Measurements from ENCODE around the gene COQ5. TPM values are rescaled to one million over a fixed set of nuclear protein-coding genes. Genes with fewer than 3 reads are reported as not detected.

The COQ5 gene
- total RNA-seq, 1 experiment from 2014 or later, result 35.1 TPM

DNA sequence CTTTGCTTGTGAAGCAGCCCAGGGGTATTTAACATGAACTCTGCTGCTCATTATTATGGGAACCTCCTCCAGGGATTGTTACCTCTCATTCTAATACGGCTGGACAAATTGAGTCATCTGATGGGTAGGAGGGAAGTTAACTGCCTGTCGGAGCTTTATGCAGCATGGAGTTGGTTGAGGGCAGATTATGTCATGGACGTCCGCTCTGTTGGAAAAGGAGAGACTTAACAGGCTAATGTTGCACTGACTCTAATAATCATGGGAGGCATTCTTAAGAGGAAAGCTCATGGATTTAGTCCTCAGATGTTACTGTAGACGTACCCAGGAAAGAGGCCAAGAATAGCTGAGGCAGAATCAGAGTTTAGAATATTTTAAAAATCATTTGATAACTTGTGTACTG is 42.3 kb upstream of the COQ5 start:
- Mint-ChIP-seq H3K36me3 (peaks cover 72% of the 10 kb centered on the region), H3K4me3 (no peak overlapping the region), H3K4me1 (no peaks in the 10 kb centered on the region), H3K27ac (peak overlapping the region; percentile 66), H3K9me3 (no peaks in the 10 kb centered on the region), H3K27me3 (ENCODE audit: low read depth) (no peaks in the 10 kb centered on the region)
- POLR2A ChIA-PET, result no interaction called here
- CTCF ChIA-PET, result interaction anchor here (1.2 kb wide), 1 partner anchor 12 kb away, joined by 3 read pairs; no protein-coding TSS in a partner anchor
- no peak for ATAC-seq
- TF ChIP-seq, protein P1, sequence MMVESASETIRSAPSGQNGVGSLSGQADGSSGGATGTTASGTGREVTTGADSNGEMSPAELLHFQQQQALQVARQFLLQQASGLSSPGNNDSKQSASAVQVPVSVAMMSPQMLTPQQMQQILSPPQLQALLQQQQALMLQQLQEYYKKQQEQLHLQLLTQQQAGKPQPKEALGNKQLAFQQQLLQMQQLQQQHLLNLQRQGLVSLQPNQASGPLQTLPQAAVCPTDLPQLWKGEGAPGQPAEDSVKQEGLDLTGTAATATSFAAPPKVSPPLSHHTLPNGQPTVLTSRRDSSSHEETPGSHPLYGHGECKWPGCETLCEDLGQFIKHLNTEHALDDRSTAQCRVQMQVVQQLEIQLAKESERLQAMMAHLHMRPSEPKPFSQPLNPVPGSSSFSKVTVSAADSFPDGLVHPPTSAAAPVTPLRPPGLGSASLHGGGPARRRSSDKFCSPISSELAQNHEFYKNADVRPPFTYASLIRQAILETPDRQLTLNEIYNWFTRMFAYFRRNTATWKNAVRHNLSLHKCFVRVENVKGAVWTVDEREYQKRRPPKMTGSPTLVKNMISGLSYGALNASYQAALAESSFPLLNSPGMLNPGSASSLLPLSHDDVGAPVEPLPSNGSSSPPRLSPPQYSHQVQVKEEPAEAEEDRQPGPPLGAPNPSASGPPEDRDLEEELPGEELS (CRISPR knock-in tag; IDR thresholded peaks at IDR 0.05), result no peak
- no peak for TF ChIP-seq ZBTB21 (CRISPR knock-in tag; IDR thresholded peaks at IDR 0.05; ENCODE audit: borderline replicate concordance)
- no peak for TF ChIP-seq ELF4 (CRISPR knock-in tag; IDR thresholded peaks at IDR 0.05; ENCODE audit: low read depth)
- no peak for TF ChIP-seq IRF2 (CRISPR knock-in tag; IDR thresholded peaks at IDR 0.05; ENCODE audit: borderline replicate concordance, low read depth)
- TF ChIP-seq, protein P2, sequence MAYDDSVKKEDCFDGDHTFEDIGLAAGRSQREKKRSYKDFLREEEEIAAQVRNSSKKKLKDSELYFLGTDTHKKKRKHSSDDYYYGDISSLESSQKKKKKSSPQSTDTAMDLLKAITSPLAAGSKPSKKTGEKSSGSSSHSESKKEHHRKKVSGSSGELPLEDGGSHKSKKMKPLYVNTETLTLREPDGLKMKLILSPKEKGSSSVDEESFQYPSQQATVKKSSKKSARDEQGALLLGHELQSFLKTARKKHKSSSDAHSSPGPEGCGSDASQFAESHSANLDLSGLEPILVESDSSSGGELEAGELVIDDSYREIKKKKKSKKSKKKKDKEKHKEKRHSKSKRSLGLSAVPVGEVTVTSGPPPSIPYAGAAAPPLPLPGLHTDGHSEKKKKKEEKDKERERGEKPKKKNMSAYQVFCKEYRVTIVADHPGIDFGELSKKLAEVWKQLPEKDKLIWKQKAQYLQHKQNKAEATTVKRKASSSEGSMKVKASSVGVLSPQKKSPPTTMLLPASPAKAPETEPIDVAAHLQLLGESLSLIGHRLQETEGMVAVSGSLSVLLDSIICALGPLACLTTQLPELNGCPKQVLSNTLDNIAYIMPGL (CRISPR knock-in tag; IDR thresholded peaks at IDR 0.05), result no peak
- no peak for TF ChIP-seq ESRRA (CRISPR knock-in tag; IDR thresholded peaks at IDR 0.05; ENCODE audit: borderline replicate concordance)
- DNase-seq (ENCODE audit: low spot score), result no peak

DNA sequence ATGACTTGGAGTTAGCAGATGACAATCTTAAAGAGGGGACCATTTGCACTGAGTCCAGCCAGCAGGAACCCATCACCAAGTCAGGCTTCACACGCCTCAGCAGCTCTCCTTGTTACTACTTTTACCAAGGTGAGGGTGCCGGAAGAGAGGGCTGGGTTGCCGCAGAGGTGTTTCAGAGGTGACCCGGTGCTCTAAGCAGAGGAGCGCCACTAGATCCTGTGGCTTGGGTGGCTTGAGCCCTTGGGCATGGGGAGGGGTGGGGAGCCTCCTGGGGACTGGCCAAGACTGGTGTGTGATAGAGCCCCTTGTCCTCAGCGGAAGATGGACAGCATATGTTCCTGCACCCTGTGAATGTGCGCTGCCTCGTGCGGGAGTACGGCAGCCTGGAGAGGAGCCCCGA is 34.5 kb upstream of the COQ5 start:
- Mint-ChIP-seq H3K27ac (no peak overlapping the region), H3K4me1 (no peaks in the 10 kb centered on the region), H3K27me3 (ENCODE audit: low read depth) (no peaks in the 10 kb centered on the region), H3K36me3 (peaks cover 74% of the 10 kb centered on the region), H3K9me3 (no peaks in the 10 kb centered on the region), H3K4me3 (no peak overlapping the region)
- DNase-seq (ENCODE audit: low spot score) (no peak), ATAC-seq (no peak)
- ChIA-PET CTCF (no interaction called here), POLR2A (no interaction called here)
- no peak for TF ChIP-seq HMGA2 (CRISPR knock-in tag; IDR thresholded peaks at IDR 0.05)
- TF ChIP-seq RORB (CRISPR knock-in tag; IDR thresholded peaks at IDR 0.05), result no peak
- TF ChIP-seq, protein P3, sequence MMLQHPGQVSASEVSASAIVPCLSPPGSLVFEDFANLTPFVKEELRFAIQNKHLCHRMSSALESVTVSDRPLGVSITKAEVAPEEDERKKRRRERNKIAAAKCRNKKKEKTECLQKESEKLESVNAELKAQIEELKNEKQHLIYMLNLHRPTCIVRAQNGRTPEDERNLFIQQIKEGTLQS (CRISPR knock-in tag; conservative IDR thresholded peaks at IDR 0.05), result no peak
- no peak for TF ChIP-seq FOXK1 (CRISPR knock-in tag; IDR thresholded peaks at IDR 0.05)
- TF ChIP-seq, protein P4, sequence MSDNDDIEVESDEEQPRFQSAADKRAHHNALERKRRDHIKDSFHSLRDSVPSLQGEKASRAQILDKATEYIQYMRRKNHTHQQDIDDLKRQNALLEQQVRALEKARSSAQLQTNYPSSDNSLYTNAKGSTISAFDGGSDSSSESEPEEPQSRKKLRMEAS (CRISPR knock-in tag; IDR thresholded peaks at IDR 0.05), result no peak
- TF ChIP-seq GABPB1 (CRISPR knock-in tag; IDR thresholded peaks at IDR 0.05), result no peak

DNA sequence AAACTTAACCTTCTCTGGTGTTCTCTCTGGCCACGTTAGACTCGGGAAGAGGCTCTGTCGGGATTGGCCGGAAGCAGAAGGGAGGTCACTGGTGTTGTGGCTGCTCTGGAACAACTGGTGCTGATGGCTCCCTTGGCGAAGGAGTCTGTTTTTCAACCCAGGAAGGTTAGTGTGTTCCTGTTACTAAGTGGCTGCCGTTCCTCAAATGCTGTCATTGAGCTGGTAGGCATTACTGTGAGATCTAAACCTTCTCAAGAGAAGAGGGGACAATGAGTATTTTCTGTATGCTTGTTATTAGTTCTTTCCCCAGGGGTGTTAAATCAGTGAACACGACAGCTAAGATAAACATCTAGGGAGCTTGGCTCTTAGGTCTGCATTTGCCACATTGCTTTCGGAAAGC is 33.9 kb upstream of the COQ5 start:
- CTCF ChIA-PET, result no interaction called here

DNA sequence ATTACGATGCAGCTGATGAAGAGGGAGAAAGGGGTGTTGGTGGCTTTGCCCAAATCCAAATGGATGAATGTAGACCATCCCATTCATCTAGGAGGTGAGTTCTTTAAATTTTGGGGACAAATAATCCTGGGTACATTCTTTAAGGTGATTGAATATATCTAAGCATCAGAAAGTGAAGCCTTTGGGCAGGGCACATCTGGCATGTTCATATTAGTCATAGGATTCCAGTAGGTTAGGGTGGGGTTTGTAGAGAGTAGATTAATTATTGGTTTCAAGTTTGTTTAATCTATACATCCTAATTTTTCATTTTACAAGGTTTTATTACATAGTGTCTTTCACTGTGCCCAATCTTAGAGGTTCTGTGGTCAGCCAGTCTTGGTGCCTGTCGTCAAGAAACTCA is 28.6 kb upstream of the COQ5 start:
- Mint-ChIP-seq H3K27ac (no peak overlapping the region), H3K4me1 (no peaks in the 10 kb centered on the region), H3K36me3 (peaks cover 55% of the 10 kb centered on the region), H3K27me3 (ENCODE audit: low read depth) (no peaks in the 10 kb centered on the region), H3K9me3 (no peaks in the 10 kb centered on the region), H3K4me3 (no peak overlapping the region)
- no peak for DNase-seq (ENCODE audit: low spot score)
- ATAC-seq, result no peak
- POLR2A ChIA-PET, result no interaction called here
- CTCF ChIA-PET, result no interaction called here
- no peak for TF ChIP-seq ZNF219 (CRISPR knock-in tag; IDR thresholded peaks at IDR 0.05; ENCODE audit: borderline replicate concordance)
- no peak for TF ChIP-seq MXD4 (CRISPR knock-in tag; IDR thresholded peaks at IDR 0.05; ENCODE audit: borderline replicate concordance)
- TF ChIP-seq ZNF121 (CRISPR knock-in tag; IDR thresholded peaks at IDR 0.05), result no peak
- no peak for TF ChIP-seq NR3C1 (CRISPR knock-in tag; conservative IDR thresholded peaks at IDR 0.05; ENCODE audit: low read depth)
- no peak for TF ChIP-seq EMX1 (CRISPR knock-in tag; IDR thresholded peaks at IDR 0.05)
- TF ChIP-seq, protein P5, sequence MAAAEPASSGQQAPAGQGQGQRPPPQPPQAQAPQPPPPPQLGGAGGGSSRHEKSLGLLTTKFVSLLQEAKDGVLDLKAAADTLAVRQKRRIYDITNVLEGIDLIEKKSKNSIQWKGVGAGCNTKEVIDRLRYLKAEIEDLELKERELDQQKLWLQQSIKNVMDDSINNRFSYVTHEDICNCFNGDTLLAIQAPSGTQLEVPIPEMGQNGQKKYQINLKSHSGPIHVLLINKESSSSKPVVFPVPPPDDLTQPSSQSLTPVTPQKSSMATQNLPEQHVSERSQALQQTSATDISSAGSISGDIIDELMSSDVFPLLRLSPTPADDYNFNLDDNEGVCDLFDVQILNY (CRISPR knock-in tag; IDR thresholded peaks at IDR 0.05), result no peak
- TF ChIP-seq SOX15 (CRISPR knock-in tag; IDR thresholded peaks at IDR 0.05), result no peak
- TF ChIP-seq, protein P6, sequence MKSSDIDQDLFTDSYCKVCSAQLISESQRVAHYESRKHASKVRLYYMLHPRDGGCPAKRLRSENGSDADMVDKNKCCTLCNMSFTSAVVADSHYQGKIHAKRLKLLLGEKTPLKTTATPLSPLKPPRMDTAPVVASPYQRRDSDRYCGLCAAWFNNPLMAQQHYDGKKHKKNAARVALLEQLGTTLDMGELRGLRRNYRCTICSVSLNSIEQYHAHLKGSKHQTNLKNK (CRISPR knock-in tag; IDR thresholded peaks at IDR 0.05), result no peak
- TF ChIP-seq ELF4 (CRISPR knock-in tag; IDR thresholded peaks at IDR 0.05; ENCODE audit: low read depth), result no peak
- TF ChIP-seq, protein P7, sequence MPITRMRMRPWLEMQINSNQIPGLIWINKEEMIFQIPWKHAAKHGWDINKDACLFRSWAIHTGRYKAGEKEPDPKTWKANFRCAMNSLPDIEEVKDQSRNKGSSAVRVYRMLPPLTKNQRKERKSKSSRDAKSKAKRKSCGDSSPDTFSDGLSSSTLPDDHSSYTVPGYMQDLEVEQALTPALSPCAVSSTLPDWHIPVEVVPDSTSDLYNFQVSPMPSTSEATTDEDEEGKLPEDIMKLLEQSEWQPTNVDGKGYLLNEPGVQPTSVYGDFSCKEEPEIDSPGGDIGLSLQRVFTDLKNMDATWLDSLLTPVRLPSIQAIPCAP (CRISPR knock-in tag; IDR thresholded peaks at IDR 0.05), result no peak

More for the DNA sequence above, 33.9 kb upstream of the COQ5 start:
- DNase-seq (ENCODE audit: low spot score), result no peak
- TF ChIP-seq ZBTB21 (CRISPR knock-in tag; IDR thresholded peaks at IDR 0.05; ENCODE audit: borderline replicate concordance), result no peak
- no peak for ATAC-seq
- H3K27ac Mint-ChIP-seq, result no peak overlapping the region
- POLR2A ChIA-PET, result no interaction called here
- no peak overlapping the region for H3K4me3 Mint-ChIP-seq
- peaks cover 75% of the 10 kb centered on the region for H3K36me3 Mint-ChIP-seq
- H3K27me3 Mint-ChIP-seq (ENCODE audit: low read depth), result no peaks in the 10 kb centered on the region
- H3K9me3 Mint-ChIP-seq, result no peaks in the 10 kb centered on the region
- H3K4me1 Mint-ChIP-seq, result no peaks in the 10 kb centered on the region
